Panc1 (cell line): Measurements from ENCODE around the gene NAXE.

Source experiments
- CTCF ChIP-seq: fragments of 450-650 bp; IDR thresholded peaks from 2 replicates; pipeline ENCODE4 v1.5.1; 2017; ENCODE audit warnings: mild to moderate bottlenecking
- POLR2AphosphoS5 ChIP-seq: IDR thresholded peaks from 2 replicates; pipeline ENCODE4 v1.6.1; 2012; ENCODE audit warnings: mild to moderate bottlenecking, low read depth, low read length, moderate library complexity
- REST ChIP-seq, 2 experiments: IDR thresholded peaks; 2 replicates each; pipeline ENCODE4 v1.6.1; 2011 to 2012; ENCODE audit warnings: low read depth in 2 of 2, control low read depth in 1 of 2, low read length in 1 of 2, mild to moderate bottlenecking in 1 of 2, moderate library complexity in 1 of 2; ENCODE audit not compliant: insufficient read depth in 1 of 2
- SIN3A ChIP-seq: IDR thresholded peaks from 2 replicates; pipeline ENCODE4 v1.6.1; 2012; ENCODE audit warnings: low read depth, mild to moderate bottlenecking, low read length, moderate library complexity, borderline replicate concordance; ENCODE audit not compliant: insufficient read depth
- TCF7L2 ChIP-seq: IDR thresholded peaks from 2 replicates; pipeline ENCODE4 v1.6.1; 2011; ENCODE audit warnings: mild to moderate bottlenecking, low read depth, low read length, inconsistent platforms

GRCh38 chr1:156623946-156624813 lies 32.6 kb downstream of the NAXE start:
- TF ChIP-seq CTCF: peak; percentile 85
- TF ChIP-seq SIN3A: no peak
- no peak for TF ChIP-seq POLR2AphosphoS5
- TF ChIP-seq REST (IDR thresholded peaks at IDR 0.05; ENCODE audit: insufficient read depth in 1 of 2, low read depth in 2 of 2, low read length in 1 of 2): no peak
- no peak for TF ChIP-seq TCF7L2
